ENCODE measurements around the gene TMEM167A. TPM values are rescaled to one million over a fixed set of nuclear protein-coding genes. Genes with fewer than 3 reads are reported as not detected.

TMEM167A gene
- total and polyA plus RNA-seq, 2 donors (not counting 1 experiment from before 2014, with no cell fraction given) = 9.2 to 41.2 TPM

DNA sequence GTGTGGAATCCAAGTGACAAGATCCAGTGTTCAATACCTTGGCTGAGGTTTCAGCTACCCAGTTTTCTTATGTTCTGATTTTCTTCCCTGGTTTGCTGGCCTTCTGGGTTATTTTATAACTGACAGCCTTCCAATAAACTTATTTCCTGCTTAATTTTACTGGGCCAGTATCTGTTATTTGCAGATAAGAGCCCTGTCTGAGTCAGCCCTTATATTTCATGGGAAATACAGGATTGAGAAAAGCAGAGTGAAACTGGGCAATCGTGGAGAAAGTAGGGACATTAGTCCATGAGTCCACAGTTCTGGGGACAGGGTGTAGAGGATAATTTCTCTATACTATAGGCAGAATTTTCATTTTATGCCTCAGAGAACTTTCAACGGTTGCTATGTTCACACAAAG, 32.3 kb downstream of the TMEM167A start:
- Histone ChIP-seq H4K20me1 (ENCODE audit: control insufficient read depth, insufficient read depth, low read length, poor library complexity, severe bottlenecking) (no peaks in the 10 kb centered on the region), H3K27ac (ENCODE audit: low read length in 2 of 2) (no peak overlapping the region), H3K4me3 (ENCODE audit: control extremely low read depth in 1 of 5, extremely low read depth in 1 of 5, insufficient read depth in 1 of 5, low read depth in 2 of 5, low read length in 4 of 5) (no peak overlapping the region), H2AFZ (ENCODE audit: insufficient read depth, low read depth, low read length, poor library complexity, severe bottlenecking) (no peak overlapping the region), H3K9ac (ENCODE audit: low read length) (no peak overlapping the region), H3K9me3 (ENCODE audit: control extremely low read depth in 1 of 3, control insufficient read depth in 2 of 3, insufficient read depth in 1 of 3, low read length in 2 of 3) (no peaks in the 10 kb centered on the region), H3K36me3 (replicated peaks in 1 of 2; ENCODE audit: control extremely low read depth in 1 of 2, control insufficient read depth in 1 of 2, extremely low read depth in 1 of 2, insufficient read depth in 2 of 2, low read length in 1 of 2) (no peaks in the 10 kb centered on the region), H3K4me1 (ENCODE audit: control insufficient read depth in 2 of 2, insufficient read depth in 2 of 2, low read length in 2 of 2) (no peaks in the 10 kb centered on the region), H3K79me2 (ENCODE audit: control insufficient read depth, insufficient read depth, low read length) (no peaks in the 10 kb centered on the region), H3K4me2 (replicated peaks; ENCODE audit: low read depth, low read length, poor library complexity, severe bottlenecking) (no peak overlapping the region), H3K27me3 (replicated peaks in 1 of 4; ENCODE audit: control extremely low read depth in 1 of 4, control insufficient read depth in 3 of 4, insufficient read depth in 4 of 4, low read length in 3 of 4) (no peaks in the 10 kb centered on the region)
- ChIA-PET CTCF (no interaction called here), POLR2A (no interaction called here)
- DNase-seq = no peak
- ATAC-seq (ENCODE audit: low read depth) = no peak
- Mint-ChIP-seq H3K27me3 (no peaks in the 10 kb centered on the region), H3K9me3 (ENCODE audit: insufficient read depth) (no peaks in the 10 kb centered on the region), H3K27ac (no peak overlapping the region), H3K4me1 (no peaks in the 10 kb centered on the region), H3K4me3 (no peak overlapping the region)
- WGBS (ENCODE audit: insufficient coverage) = no CpG with 5 or more reads among the region's 2 CpGs
- TF ChIP-seq, protein P1, sequence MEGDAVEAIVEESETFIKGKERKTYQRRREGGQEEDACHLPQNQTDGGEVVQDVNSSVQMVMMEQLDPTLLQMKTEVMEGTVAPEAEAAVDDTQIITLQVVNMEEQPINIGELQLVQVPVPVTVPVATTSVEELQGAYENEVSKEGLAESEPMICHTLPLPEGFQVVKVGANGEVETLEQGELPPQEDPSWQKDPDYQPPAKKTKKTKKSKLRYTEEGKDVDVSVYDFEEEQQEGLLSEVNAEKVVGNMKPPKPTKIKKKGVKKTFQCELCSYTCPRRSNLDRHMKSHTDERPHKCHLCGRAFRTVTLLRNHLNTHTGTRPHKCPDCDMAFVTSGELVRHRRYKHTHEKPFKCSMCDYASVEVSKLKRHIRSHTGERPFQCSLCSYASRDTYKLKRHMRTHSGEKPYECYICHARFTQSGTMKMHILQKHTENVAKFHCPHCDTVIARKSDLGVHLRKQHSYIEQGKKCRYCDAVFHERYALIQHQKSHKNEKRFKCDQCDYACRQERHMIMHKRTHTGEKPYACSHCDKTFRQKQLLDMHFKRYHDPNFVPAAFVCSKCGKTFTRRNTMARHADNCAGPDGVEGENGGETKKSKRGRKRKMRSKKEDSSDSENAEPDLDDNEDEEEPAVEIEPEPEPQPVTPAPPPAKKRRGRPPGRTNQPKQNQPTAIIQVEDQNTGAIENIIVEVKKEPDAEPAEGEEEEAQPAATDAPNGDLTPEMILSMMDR (IDR thresholded peaks at IDR 0.05) = no peak
- no peak for TF ChIP-seq EZH2 (IDR thresholded peaks at IDR 0.05; ENCODE audit: borderline replicate concordance, insufficient read depth, low read depth, low read length, poor library complexity, severe bottlenecking)
- intact Hi-C loops (cut with micrococcal nuclease) = no loop called here

DNA sequence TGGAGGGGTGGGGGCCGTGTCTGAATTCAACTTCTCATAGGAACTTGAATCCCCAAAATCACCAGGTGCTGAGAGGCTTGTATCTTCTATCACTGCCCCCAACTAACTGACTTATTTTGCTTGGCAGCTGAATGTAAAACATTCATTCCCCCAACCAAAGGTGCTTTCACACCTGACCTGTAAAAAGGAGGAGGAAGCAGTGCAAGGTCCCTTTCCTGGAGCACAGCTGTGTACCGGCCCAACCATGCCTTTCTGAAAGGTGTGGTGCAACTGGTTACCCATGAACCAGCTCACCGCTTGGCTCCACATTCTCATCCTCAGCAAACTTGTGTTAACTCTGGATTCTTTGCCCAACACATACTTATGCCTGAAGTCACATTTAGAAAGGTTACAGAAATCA, 34.7 kb downstream of the TMEM167A start:
- Histone ChIP-seq H3K4me2 (replicated peaks; ENCODE audit: low read depth, low read length, poor library complexity, severe bottlenecking) (no peak overlapping the region), H3K27me3 (replicated peaks in 1 of 4; ENCODE audit: control extremely low read depth in 1 of 4, control insufficient read depth in 3 of 4, insufficient read depth in 4 of 4, low read length in 3 of 4) (no peaks in the 10 kb centered on the region), H4K20me1 (ENCODE audit: control insufficient read depth, insufficient read depth, low read length, poor library complexity, severe bottlenecking) (no peaks in the 10 kb centered on the region), H3K4me3 (ENCODE audit: control extremely low read depth in 1 of 5, extremely low read depth in 1 of 5, insufficient read depth in 1 of 5, low read depth in 2 of 5, low read length in 4 of 5) (no peak overlapping the region), H3K79me2 (ENCODE audit: control insufficient read depth, insufficient read depth, low read length) (no peaks in the 10 kb centered on the region), H3K9ac (ENCODE audit: low read length) (no peak overlapping the region), H2AFZ (ENCODE audit: insufficient read depth, low read depth, low read length, poor library complexity, severe bottlenecking) (no peak overlapping the region), H3K4me1 (ENCODE audit: control insufficient read depth in 2 of 2, insufficient read depth in 2 of 2, low read length in 2 of 2) (no peaks in the 10 kb centered on the region), H3K9me3 (ENCODE audit: control extremely low read depth in 1 of 3, control insufficient read depth in 2 of 3, insufficient read depth in 1 of 3, low read length in 2 of 3) (no peaks in the 10 kb centered on the region), H3K27ac (ENCODE audit: low read length in 2 of 2) (no peak overlapping the region), H3K36me3 (replicated peaks in 1 of 2; ENCODE audit: control extremely low read depth in 1 of 2, control insufficient read depth in 1 of 2, extremely low read depth in 1 of 2, insufficient read depth in 2 of 2, low read length in 1 of 2) (no peaks in the 10 kb centered on the region)
- no peaks in the 10 kb centered on the region for H3K9me3 Mint-ChIP-seq (ENCODE audit: insufficient read depth)
- no peaks in the 10 kb centered on the region for H3K27me3 Mint-ChIP-seq
- no CpG with 5 or more reads among the region's 3 CpGs for WGBS (ENCODE audit: insufficient coverage)
- ChIA-PET CTCF (no interaction called here), POLR2A (no interaction called here)
- no peak overlapping the region for H3K4me3 Mint-ChIP-seq
- no peaks in the 10 kb centered on the region for H3K4me1 Mint-ChIP-seq
- DNase-seq (no peak), ATAC-seq (ENCODE audit: low read depth) (no peak)
- no peak for TF ChIP-seq EZH2 (IDR thresholded peaks at IDR 0.05; ENCODE audit: borderline replicate concordance, insufficient read depth, low read depth, low read length, poor library complexity, severe bottlenecking)
- TF ChIP-seq, protein P1 (IDR thresholded peaks at IDR 0.05) = no peak
- intact Hi-C loops (cut with micrococcal nuclease) = no loop called here
- H3K27ac Mint-ChIP-seq = no peak overlapping the region
